22Rv1 (cell line): ENCODE data around the gene CBY1.

ENCODE experiments used
- ZFX ChIP-seq: fragments of 450-650 bp; IDR thresholded peaks from 2 replicates; pipeline ENCODE4 v1.6.1; 2017; ENCODE audit warnings: antibody characterized with exemption, borderline replicate concordance
- TF ChIP-seq, protein P1 (sequence below): fragments of 450-650 bp; IDR thresholded peaks from 2 replicates; pipeline ENCODE4 v1.5.1; 2017; ENCODE audit warnings: mild to moderate bottlenecking

DNA sequence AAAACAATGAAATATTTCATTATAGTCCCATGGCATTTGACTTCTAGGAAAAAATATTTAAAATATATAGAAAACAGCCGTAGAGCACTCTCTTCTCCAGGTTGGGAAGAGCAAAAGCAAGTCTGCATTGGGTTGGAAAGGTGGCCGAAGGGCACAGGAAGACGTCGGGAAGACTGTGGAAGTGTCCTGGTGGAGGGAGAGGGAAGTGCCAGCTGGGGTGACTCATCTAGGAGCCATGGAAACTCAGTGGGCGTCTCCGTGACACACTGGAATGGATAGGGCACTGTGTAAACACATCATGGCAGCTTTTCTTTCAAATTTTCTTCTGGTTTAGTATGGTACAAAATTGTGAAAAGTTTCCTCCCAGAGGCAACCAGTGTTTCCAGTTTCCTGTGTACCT, 62.0 kb downstream of the CBY1 start:
- TF ChIP-seq, protein P1, sequence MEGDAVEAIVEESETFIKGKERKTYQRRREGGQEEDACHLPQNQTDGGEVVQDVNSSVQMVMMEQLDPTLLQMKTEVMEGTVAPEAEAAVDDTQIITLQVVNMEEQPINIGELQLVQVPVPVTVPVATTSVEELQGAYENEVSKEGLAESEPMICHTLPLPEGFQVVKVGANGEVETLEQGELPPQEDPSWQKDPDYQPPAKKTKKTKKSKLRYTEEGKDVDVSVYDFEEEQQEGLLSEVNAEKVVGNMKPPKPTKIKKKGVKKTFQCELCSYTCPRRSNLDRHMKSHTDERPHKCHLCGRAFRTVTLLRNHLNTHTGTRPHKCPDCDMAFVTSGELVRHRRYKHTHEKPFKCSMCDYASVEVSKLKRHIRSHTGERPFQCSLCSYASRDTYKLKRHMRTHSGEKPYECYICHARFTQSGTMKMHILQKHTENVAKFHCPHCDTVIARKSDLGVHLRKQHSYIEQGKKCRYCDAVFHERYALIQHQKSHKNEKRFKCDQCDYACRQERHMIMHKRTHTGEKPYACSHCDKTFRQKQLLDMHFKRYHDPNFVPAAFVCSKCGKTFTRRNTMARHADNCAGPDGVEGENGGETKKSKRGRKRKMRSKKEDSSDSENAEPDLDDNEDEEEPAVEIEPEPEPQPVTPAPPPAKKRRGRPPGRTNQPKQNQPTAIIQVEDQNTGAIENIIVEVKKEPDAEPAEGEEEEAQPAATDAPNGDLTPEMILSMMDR, result peak; percentile 36
- TF ChIP-seq ZFX, result no peak
